GM21723 (cell line): ENCODE data around the gene ARRB1.

ENCODE experiments used
- ATAC-seq: cut with Tn5 transposase; IDR thresholded peaks from one replicate; pipeline ENCODE4 v1.9.1; 2021; ENCODE audit warnings: mild to moderate bottlenecking, moderate library complexity; ENCODE audit not compliant: unreplicated experiment

The ARRB1 gene

GRCh38 chr11:75261902-75262361, 89.5 kb downstream of the ARRB1 start:
- ATAC-seq, result no peak

- ATAC-seq, result no peak
These were observed 90.9 kb downstream of the ARRB1 start for GRCh38 chr11:75260396-75261170.

- ATAC-seq, result no peak
These were observed 97.1 kb downstream of the ARRB1 start for GRCh38 chr11:75254326-75254725.

GRCh38 chr11:75249704-75250103, 101.8 kb downstream of the ARRB1 start:
- no peak for ATAC-seq

- ATAC-seq, result no peak
These were observed 102.6 kb downstream of the ARRB1 start for GRCh38 chr11:75248924-75249256.

GRCh38 chr11:75246671-75247350, 104.7 kb downstream of the ARRB1 start:
- no peak for ATAC-seq

- ATAC-seq, result no peak
These were observed 105.3 kb downstream of the ARRB1 start for GRCh38 chr11:75246006-75246670.

GRCh38 chr11:75245356-75246005, 106.0 kb downstream of the ARRB1 start:
- ATAC-seq, result no peak

GRCh38 chr11:75244052-75244814, 107.2 kb downstream of the ARRB1 start:
- ATAC-seq, result no peak

- ATAC-seq, result no peak
These were observed 108.5 kb downstream of the ARRB1 start for GRCh38 chr11:75242722-75243600.

GRCh38 chr11:75241906-75242644, 109.4 kb downstream of the ARRB1 start:
- peak; percentile 10 for ATAC-seq

- ATAC-seq, result peak; percentile 89
These were observed 110.2 kb downstream of the ARRB1 start for GRCh38 chr11:75241036-75241905.

GRCh38 chr11:75240311-75241035, 111.0 kb downstream of the ARRB1 start, which contains the start of gene TPBGL:
Gene TPBGL (plus strand): TSS chr11:75240774. CDS start chr11:75241050, 276 bp downstream.
- no peak for ATAC-seq

- ATAC-seq, result no peak
These were observed 111.8 kb downstream of the ARRB1 start for GRCh38 chr11:75239531-75240290.

GRCh38 chr11:75238595-75239440, 112.6 kb downstream of the ARRB1 start:
- ATAC-seq, result no peak

- no peak for ATAC-seq
These were observed 114.4 kb downstream of the ARRB1 start for GRCh38 chr11:75237050-75237449.
